Upper lobe of right lung (tissue), 1 donor: ENCODE results near the gene WBP1. TPM values are rescaled to one million over a fixed set of nuclear protein-coding genes. Genes with fewer than 3 reads are reported as not detected.
"Not testable (repeated sequence)": the region's sequence is repeated elsewhere in the genome, so short reads cannot be mapped to it uniquely, and the experiment has no call there.

Experiments
- ATAC-seq: fragments of 200-7000 bp; cut with Tn5 transposase; one replicate; pipeline ENCODE4 v1.9.1; 2020; ENCODE audit warnings: mild to moderate bottlenecking, moderate library complexity
- DNase-seq: peaks from one replicate; pipeline ENCODE4 v3.0.0-alpha.2; 2020
- H3K27ac ChIP-seq: fragments of 200-600 bp; one replicate; pipeline ENCODE4 v1.8.0; 2022
- H3K27me3 ChIP-seq: fragments of 200-600 bp; one replicate; pipeline ENCODE4 v1.8.0; 2022; ENCODE audit warnings: mild to moderate bottlenecking
- H3K36me3 ChIP-seq: fragments of 200-600 bp; one replicate; pipeline ENCODE4 v1.8.0; 2022
- H3K4me1 ChIP-seq: fragments of 200-600 bp; one replicate; pipeline ENCODE4 v1.8.0; 2022
- H3K4me3 ChIP-seq: fragments of 200-600 bp; one replicate; pipeline ENCODE4 v1.8.0; 2022; ENCODE audit warnings: mild to moderate bottlenecking
- H3K9me3 ChIP-seq: fragments of 200-600 bp; one replicate; pipeline ENCODE4 v1.8.0; 2022
- CTCF ChIP-seq: fragments of 200-600 bp; IDR thresholded peaks from one replicate; pipeline ENCODE4 v1.8.0; 2022; ENCODE audit warnings: antibody characterized with exemption
- intact Hi-C: fragments of 100-400 bp; cut with DNase I; formaldehyde crosslinking; loops from one replicate; pipeline ENCODE4 v1.11.0; 2022
- total RNA-seq: library from RNA; stranded (reverse); fragmentation: NEBNext Ultra II Directional; extraction: Animal tissue kit (Norgen Biotek cat#: 25700); gene quantifications from one replicate; pipeline ENCODE4 v1.2.1, GENCODE V29; 2021
- donor health status: DM: no; HTN: yes; CAD: no; lungs with severe emphysema.

WBP1 gene
- total RNA-seq, 1 donor from 2014 or later, result 57.5 TPM

DNA sequence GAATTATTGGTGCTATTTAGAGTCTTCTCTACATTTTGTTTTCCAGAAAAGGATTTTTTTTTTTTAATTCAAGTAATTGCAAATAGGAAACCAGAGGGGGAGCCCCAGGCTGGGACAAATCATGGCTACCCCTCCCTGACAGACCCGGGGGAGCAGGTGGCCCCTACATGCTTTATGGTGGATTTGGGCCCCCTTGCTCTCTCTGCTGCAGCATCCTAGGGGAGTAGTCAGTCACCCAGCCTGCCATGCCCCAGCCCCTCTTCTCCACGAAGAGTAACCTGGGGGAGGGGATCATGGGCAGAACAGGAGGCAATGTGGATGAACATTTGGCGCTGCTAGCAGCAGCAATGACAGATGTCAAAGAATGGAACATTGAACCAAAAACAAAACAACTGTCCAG is 41.5 kb upstream of the WBP1 start:
- no peak overlapping the region for H3K4me3 ChIP-seq
- H3K27me3 ChIP-seq, result no peaks in the 10 kb centered on the region
- DNase-seq (no peak), ATAC-seq (no peak)
- H3K9me3 ChIP-seq, result no peaks in the 10 kb centered on the region
- no peak overlapping the region for H3K27ac ChIP-seq
- H3K36me3 ChIP-seq, result no peaks in the 10 kb centered on the region
- peaks cover 23% of the 10 kb centered on the region for H3K4me1 ChIP-seq
- no peak for TF ChIP-seq CTCF
- intact Hi-C loops, result no loop called here

DNA sequence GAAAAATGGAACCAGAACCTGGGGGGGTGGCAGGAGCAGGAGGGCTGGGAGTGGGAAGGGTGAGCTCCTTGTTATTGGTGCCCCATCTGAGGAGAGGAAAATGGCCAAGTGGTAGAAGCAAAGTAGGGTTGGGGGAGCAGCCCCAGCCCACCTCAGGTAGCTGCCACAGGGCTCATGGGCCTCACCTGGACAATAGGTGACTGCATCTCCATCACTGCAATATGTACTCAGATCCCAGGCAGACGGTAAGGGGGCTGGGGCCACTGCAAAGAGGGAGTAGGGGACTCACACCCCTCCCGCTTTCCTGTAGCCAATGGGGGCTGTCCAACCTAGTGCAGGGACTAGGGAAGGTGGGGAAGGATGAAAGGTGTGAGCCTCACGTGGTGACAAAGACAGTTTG is 41.0 kb upstream of the WBP1 start:
- DNase-seq, result no peak
- peaks cover 26% of the 10 kb centered on the region for H3K4me1 ChIP-seq
- no peak overlapping the region for H3K27ac ChIP-seq
- no peaks in the 10 kb centered on the region for H3K36me3 ChIP-seq
- TF ChIP-seq CTCF, result no peak
- no peak overlapping the region for H3K4me3 ChIP-seq
- H3K27me3 ChIP-seq, result no peaks in the 10 kb centered on the region
- no peaks in the 10 kb centered on the region for H3K9me3 ChIP-seq
- intact Hi-C loops, result no loop called here
- ATAC-seq, result no peak

DNA sequence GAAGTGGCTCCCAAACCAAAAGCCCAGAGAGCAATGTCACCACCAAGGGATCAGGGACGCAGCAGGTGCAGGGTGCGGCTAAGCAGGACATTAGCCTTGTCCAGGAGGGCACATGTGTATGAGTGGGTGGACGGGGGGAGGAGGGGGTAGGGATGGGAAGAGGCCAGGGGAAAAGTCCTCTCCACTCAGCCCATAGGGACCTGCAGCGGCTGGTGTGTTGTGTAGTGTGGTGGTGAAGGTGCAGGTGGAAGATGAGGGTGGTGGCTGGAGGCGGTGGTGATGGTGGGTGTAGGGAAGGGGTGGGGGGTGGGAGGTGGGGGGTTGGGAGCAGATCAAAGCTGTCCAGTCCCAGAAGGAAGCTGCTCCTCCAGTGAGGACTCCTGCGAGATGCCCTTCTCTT is 40.5 kb upstream of the WBP1 start:
- Histone ChIP-seq H3K4me3 (no peak overlapping the region), H3K9me3 (no peaks in the 10 kb centered on the region), H3K27me3 (no peaks in the 10 kb centered on the region), H3K27ac (no peak overlapping the region), H3K4me1 (peaks cover 28% of the 10 kb centered on the region), H3K36me3 (no peaks in the 10 kb centered on the region)
- ATAC-seq (no peak), DNase-seq (no peak)
- intact Hi-C loops, result no loop called here
- TF ChIP-seq CTCF, result no peak

DNA sequence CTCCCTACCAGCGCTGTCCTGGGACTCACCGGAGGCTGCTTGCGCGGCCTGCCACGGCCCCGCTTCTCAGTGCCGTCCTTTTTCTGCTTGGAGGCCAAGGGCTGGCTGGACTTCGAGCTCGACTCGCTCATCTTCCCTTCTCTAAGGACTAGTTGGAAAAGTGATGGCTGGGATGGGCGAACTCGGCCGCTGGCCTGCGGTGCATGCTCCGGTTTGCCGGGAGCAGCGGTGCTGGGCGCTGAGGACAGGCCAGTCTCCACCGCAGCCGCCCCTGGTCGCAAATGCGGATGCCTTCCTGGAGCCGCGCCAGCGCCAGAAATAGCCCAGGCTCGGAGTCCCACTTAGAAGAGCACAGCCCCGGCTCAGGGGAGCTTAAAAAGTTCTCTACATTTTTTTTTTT is 39.9 kb upstream of the WBP1 start:
- intact Hi-C loops, result no loop called here
- H3K27ac ChIP-seq, result no peak overlapping the region
- no peak for ATAC-seq
- H3K9me3 ChIP-seq, result no peaks in the 10 kb centered on the region
- DNase-seq, result no peak
- no peak for TF ChIP-seq CTCF
- H3K36me3 ChIP-seq, result no peaks in the 10 kb centered on the region
- peaks cover 28% of the 10 kb centered on the region for H3K4me1 ChIP-seq
- H3K27me3 ChIP-seq, result no peaks in the 10 kb centered on the region
- no peak overlapping the region for H3K4me3 ChIP-seq

- no peak for TF ChIP-seq CTCF
- DNase-seq (no peak), ATAC-seq (no peak)
- intact Hi-C loops, result no loop called here
- H3K27ac ChIP-seq, result no peak overlapping the region
- peaks cover 24% of the 10 kb centered on the region for H3K4me1 ChIP-seq
- no peaks in the 10 kb centered on the region for H3K36me3 ChIP-seq
- H3K27me3 ChIP-seq, result no peaks in the 10 kb centered on the region
- H3K9me3 ChIP-seq, result no peaks in the 10 kb centered on the region
- H3K4me3 ChIP-seq, result no peak overlapping the region
Observed at GRCh38 chr2:74419345-74419744, 38.9 kb upstream of the WBP1 start.

DNA sequence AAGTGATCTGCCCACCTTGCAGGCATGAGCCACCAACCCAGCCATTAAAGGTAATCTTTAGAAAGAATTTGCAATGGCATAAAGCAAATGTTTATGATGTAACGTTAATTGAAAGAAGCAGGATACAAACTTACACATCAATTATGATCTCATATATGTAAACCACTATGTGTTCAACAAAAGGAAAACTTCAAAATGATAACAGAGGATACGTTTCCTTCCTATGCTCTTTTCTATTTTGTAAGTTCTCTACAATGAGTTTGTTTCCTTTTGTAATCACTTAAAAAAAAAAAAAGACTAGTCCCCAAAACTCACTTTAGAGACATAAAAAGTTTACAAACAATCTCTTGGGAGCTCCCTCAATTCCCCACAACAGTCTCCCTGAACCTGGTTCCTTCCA is 38.2 kb upstream of the WBP1 start:
- no peak for TF ChIP-seq CTCF
- Histone ChIP-seq H3K27ac (no peak overlapping the region), H3K27me3 (no peaks in the 10 kb centered on the region), H3K36me3 (no peaks in the 10 kb centered on the region), H3K4me1 (peaks cover 17% of the 10 kb centered on the region), H3K9me3 (no peaks in the 10 kb centered on the region), H3K4me3 (no peak overlapping the region)
- DNase-seq, result no peak
- no peak for ATAC-seq
- intact Hi-C loops, result no loop called here

DNA sequence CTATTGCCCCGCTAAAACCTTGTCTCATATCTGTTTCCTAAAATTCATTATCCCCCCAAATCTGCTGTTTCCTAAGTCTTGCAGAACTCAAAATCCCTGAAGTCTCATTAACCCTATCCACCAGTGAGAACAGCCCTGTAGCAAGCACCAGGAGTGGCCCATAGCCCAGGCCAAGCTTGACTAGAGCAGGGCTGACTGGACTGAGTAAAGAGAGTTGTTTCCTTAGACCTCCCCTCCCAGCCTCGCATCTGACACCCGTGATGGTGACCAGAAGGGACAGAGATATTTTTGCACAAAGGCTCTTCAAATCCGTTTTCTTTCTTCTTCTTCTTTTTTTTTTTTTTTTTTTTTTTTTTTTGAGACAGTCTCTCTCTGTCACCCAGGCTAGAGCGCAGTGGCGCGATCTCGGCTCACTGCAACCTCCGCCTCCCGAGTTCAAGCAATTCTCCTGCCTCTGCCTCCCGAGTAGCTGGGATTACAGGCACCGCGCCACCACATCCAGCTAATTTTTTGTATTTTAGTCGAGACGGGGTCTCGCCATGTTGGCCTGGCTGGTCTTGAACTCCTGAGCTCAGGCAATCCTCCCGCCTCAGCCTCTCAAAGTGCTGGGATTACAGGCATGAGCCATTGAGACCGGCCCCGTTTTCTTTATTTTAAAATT is 37.7 kb upstream of the WBP1 start:
- H3K9me3 ChIP-seq, H3K27me3 ChIP-seq, H3K27ac ChIP-seq, H3K36me3 ChIP-seq, intact Hi-C loops, ATAC-seq, DNase-seq: not testable (repeated sequence)
- peaks cover 15% of the 10 kb centered on the region for H3K4me1 ChIP-seq
- peak overlapping the region; percentile 73 for H3K4me3 ChIP-seq
